MM.1S (cell line): ENCODE measurements around the gene RASSF3.

Source experiments
- EZH2 ChIP-seq: fragments of 300-600 bp; sonication (generic); optimal IDR thresholded peaks from 2 replicates; pipeline ENCODE3; 2017; ENCODE audit warnings: low read depth, mild to moderate bottlenecking, antibody characterized with exemption, low read length, mixed read lengths
- EZH2phosphoT487 ChIP-seq: fragments of 300-600 bp; sonication (generic); IDR thresholded peaks from 2 replicates; pipeline ENCODE4 v1.6.1; 2018; ENCODE audit warnings: antibody characterized with exemption, low read length
- TF ChIP-seq, protein P1 (sequence below): fragments of 300-600 bp; sonication (generic); IDR thresholded peaks from 2 replicates; pipeline ENCODE4 v1.5.1; 2016; ENCODE audit warnings: antibody characterized with exemption, low read length, mixed read lengths

- TF ChIP-seq, protein P1, sequence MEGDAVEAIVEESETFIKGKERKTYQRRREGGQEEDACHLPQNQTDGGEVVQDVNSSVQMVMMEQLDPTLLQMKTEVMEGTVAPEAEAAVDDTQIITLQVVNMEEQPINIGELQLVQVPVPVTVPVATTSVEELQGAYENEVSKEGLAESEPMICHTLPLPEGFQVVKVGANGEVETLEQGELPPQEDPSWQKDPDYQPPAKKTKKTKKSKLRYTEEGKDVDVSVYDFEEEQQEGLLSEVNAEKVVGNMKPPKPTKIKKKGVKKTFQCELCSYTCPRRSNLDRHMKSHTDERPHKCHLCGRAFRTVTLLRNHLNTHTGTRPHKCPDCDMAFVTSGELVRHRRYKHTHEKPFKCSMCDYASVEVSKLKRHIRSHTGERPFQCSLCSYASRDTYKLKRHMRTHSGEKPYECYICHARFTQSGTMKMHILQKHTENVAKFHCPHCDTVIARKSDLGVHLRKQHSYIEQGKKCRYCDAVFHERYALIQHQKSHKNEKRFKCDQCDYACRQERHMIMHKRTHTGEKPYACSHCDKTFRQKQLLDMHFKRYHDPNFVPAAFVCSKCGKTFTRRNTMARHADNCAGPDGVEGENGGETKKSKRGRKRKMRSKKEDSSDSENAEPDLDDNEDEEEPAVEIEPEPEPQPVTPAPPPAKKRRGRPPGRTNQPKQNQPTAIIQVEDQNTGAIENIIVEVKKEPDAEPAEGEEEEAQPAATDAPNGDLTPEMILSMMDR: no peak
- TF ChIP-seq EZH2phosphoT487 (no peak), EZH2 (no peak)
Measured at GRCh38 chr12:64720884-64721283, 110.6 kb downstream of the RASSF3 start.
